ENCODE measurements around the gene HEATR5A. TPM values are rescaled to one million over a fixed set of nuclear protein-coding genes. Genes with fewer than 3 reads are reported as not detected.

The HEATR5A gene
- total RNA-seq, 1 donor from 2014 or later = 15.8 TPM

GRCh38 chr14:31429791-31430190 lies 9.4 kb upstream of the HEATR5A start:
- no peaks in the 10 kb centered on the region for H3K36me3 ChIP-seq (ENCODE audit: control insufficient read depth, insufficient read depth, low read length)
- FAIRE-seq (no peak), DNase-seq (ENCODE audit: low read depth) (no peak)
- H3K27me3 ChIP-seq (ENCODE audit: control insufficient read depth, insufficient read depth, low read length) = no peaks in the 10 kb centered on the region
- TF ChIP-seq CTCF (IDR thresholded peaks at IDR 0.05; ENCODE audit: insufficient read depth, low read length, severe bottlenecking) = no peak
- no peak overlapping the region for H3K4me3 ChIP-seq (ENCODE audit: low read depth, low read length)

GRCh38 chr14:31428011-31428410 lies 7.7 kb upstream of the HEATR5A start:
- DNase-seq (ENCODE audit: low read depth) = no peak
- no peak for TF ChIP-seq CTCF (IDR thresholded peaks at IDR 0.05; ENCODE audit: insufficient read depth, low read length, severe bottlenecking)
- Histone ChIP-seq H3K27me3 (ENCODE audit: control insufficient read depth, insufficient read depth, low read length) (no peaks in the 10 kb centered on the region), H3K4me3 (ENCODE audit: low read depth, low read length) (no peak overlapping the region), H3K36me3 (ENCODE audit: control insufficient read depth, insufficient read depth, low read length) (no peaks in the 10 kb centered on the region)
- no peak for FAIRE-seq

GRCh38 chr14:31426663-31427062 lies 6.3 kb upstream of the HEATR5A start:
- no peak for TF ChIP-seq CTCF (IDR thresholded peaks at IDR 0.05; ENCODE audit: insufficient read depth, low read length, severe bottlenecking)
- FAIRE-seq = no peak
- H3K36me3 ChIP-seq (ENCODE audit: control insufficient read depth, insufficient read depth, low read length) = no peaks in the 10 kb centered on the region
- no peak overlapping the region for H3K4me3 ChIP-seq (ENCODE audit: low read depth, low read length)
- no peaks in the 10 kb centered on the region for H3K27me3 ChIP-seq (ENCODE audit: control insufficient read depth, insufficient read depth, low read length)
- DNase-seq (ENCODE audit: low read depth) = no peak

DNA sequence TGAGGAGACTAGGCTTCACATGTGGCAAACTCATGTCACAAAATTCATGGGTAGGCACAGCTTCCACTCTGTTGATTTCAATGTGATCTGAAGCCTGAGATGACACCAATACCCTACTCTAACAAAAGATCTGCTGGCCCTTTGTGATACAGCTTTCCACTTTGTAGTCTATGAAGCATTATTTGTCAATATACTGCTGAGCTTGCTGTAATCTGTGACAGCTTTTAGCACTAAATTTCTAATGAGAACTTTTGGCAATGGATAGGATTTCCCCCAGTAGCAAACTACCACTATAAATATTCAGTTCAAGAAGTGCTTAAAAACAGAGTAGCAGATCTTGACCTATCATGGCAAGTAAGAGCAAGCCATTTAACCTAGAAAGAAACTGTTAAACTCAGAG lies 5.6 kb upstream of the HEATR5A start:
- Histone ChIP-seq H3K4me3 (ENCODE audit: low read depth, low read length) (no peak overlapping the region), H3K27me3 (ENCODE audit: control insufficient read depth, insufficient read depth, low read length) (no peaks in the 10 kb centered on the region), H3K36me3 (ENCODE audit: control insufficient read depth, insufficient read depth, low read length) (no peaks in the 10 kb centered on the region)
- DNase-seq (ENCODE audit: low read depth) (no peak), FAIRE-seq (no peak)
- no peak for TF ChIP-seq CTCF (IDR thresholded peaks at IDR 0.05; ENCODE audit: insufficient read depth, low read length, severe bottlenecking)

DNA sequence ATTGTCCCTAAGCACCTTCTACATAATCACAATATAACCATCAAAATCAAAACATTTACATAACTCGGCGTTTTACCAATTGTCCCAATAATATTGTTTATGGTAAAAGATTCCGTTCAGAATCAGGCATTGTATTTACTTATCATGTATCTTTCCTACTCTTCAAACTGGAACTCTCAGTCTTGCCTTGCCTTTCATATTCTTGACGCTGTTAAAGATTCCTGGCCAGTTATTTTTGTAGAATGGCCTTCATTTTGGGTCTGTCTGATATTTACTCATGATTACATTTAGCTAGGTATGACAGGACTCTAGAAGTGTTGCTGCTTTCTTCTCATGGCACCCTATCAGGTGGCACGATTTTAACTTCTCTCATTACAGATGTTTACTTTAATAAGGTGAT lies 850 bp upstream of the HEATR5A start:
- Histone ChIP-seq H3K36me3 (ENCODE audit: control insufficient read depth, insufficient read depth, low read length) (no peaks in the 10 kb centered on the region), H3K4me3 (ENCODE audit: low read depth, low read length) (no peak overlapping the region), H3K27me3 (ENCODE audit: control insufficient read depth, insufficient read depth, low read length) (no peaks in the 10 kb centered on the region)
- DNase-seq (ENCODE audit: low read depth) = no peak
- no peak for TF ChIP-seq CTCF (IDR thresholded peaks at IDR 0.05; ENCODE audit: insufficient read depth, low read length, severe bottlenecking)
- no peak for FAIRE-seq

DNA sequence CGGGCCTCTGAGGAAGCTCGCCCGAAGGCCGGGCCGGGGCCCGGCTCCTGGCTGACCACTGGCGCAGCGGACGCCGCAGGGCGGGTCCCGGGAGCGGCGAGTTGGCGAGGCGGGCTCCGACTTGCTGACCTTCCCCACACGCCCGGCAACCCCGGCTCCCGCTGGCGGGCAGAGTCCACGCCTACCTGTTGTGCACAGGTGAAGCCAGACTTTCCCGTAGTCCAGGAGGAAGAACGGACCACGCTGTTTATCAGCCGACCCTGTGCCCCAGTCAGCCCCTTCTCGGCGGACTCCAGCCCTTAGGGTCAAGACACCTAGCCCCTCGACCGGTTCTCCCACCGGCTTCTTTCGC lies 407 bp downstream of the HEATR5A start:
- Histone ChIP-seq H3K36me3 (ENCODE audit: control insufficient read depth, insufficient read depth, low read length) (no peaks in the 10 kb centered on the region), H3K27me3 (ENCODE audit: control insufficient read depth, insufficient read depth, low read length) (no peaks in the 10 kb centered on the region), H3K4me3 (ENCODE audit: low read depth, low read length) (peak overlapping the region; percentile 100)
- no peak for TF ChIP-seq CTCF (IDR thresholded peaks at IDR 0.05; ENCODE audit: insufficient read depth, low read length, severe bottlenecking)
- no peak for FAIRE-seq
- peak; percentile 38 for DNase-seq (ENCODE audit: low read depth)

Measured in bronchial epithelial cell (primary cell).